HEK293T (cell line): ENCODE measurements around the gene CD99.
A peak's percentile ranks its signal among the peaks of the same experiment; 100 is the strongest.

Source experiments
- CTCF ChIA-PET: fragments of 350-600 bp; formaldehyde crosslinking; extraction: SDS; loops from one replicate; lab custom pipeline; 2021; ENCODE audit warnings: antibody characterized with exemption, inconsistent platforms; lab: Yijun Ruan, JAX
- POLR2A ChIA-PET: fragments of 350-600 bp; formaldehyde crosslinking; extraction: SDS; loops from one replicate; lab custom pipeline; 2020; ENCODE audit warnings: antibody characterized with exemption, inconsistent platforms; lab: Yijun Ruan, JAX
- DNase-seq: peaks from one replicate; pipeline ENCODE4 v3.0.0; 2012; ENCODE audit warnings: mixed read lengths; ENCODE audit errors: extremely low spot score
- ARNT ChIP-seq: fragments of 450-650 bp; IDR thresholded peaks from 2 replicates; pipeline ENCODE4 v1.6.1; 2017; ENCODE audit warnings: mild to moderate bottlenecking
- BHLHE40 ChIP-seq: fragments of 450-650 bp; IDR thresholded peaks from 2 replicates; pipeline ENCODE4 v1.6.1; 2016; ENCODE audit warnings: mild to moderate bottlenecking, moderate library complexity, borderline replicate concordance
- CTBP1 ChIP-seq: fragments of 450-650 bp; IDR thresholded peaks from 2 replicates; pipeline ENCODE4 v1.6.1; 2016; ENCODE audit warnings: borderline replicate concordance
- ELF4 ChIP-seq: fragments of 450-650 bp; IDR thresholded peaks from 2 replicates; pipeline ENCODE4 v1.6.1; 2017; ENCODE audit warnings: antibody characterized with exemption
- FOXA1 ChIP-seq: fragments of 450-650 bp; IDR thresholded peaks from 2 replicates; pipeline ENCODE4 v1.6.1; 2016; ENCODE audit warnings: mild to moderate bottlenecking
- FOXK2 ChIP-seq: fragments of 450-650 bp; IDR thresholded peaks from 2 replicates; pipeline ENCODE4 v1.6.1; 2016; ENCODE audit warnings: mild to moderate bottlenecking
- FOXM1 ChIP-seq: fragments of 450-650 bp; IDR thresholded peaks from 2 replicates; pipeline ENCODE4 v1.6.1; 2017; ENCODE audit warnings: mild to moderate bottlenecking, borderline replicate concordance
- HDGF ChIP-seq: fragments of 450-650 bp; IDR thresholded peaks from 2 replicates; pipeline ENCODE4 v1.6.1; 2017; ENCODE audit warnings: antibody characterized with exemption, borderline replicate concordance
- L3MBTL2 ChIP-seq: fragments of 450-650 bp; conservative IDR thresholded peaks from 2 replicates; pipeline ENCODE4 v1.6.1; 2016; ENCODE audit warnings: mild to moderate bottlenecking
- LEF1 ChIP-seq: fragments of 450-650 bp; IDR thresholded peaks from 2 replicates; pipeline ENCODE4 v1.6.1; 2017; ENCODE audit warnings: mild to moderate bottlenecking, borderline replicate concordance
- NFRKB ChIP-seq: fragments of 450-650 bp; IDR thresholded peaks from 2 replicates; pipeline ENCODE4 v1.6.1; 2016; ENCODE audit warnings: mild to moderate bottlenecking, moderate library complexity
- SP1 ChIP-seq: fragments of 450-650 bp; IDR thresholded peaks from 2 replicates; pipeline ENCODE4 v1.6.1; 2017
- SUZ12 ChIP-seq: fragments of 450-650 bp; IDR thresholded peaks from 2 replicates; pipeline ENCODE4 v1.6.1; 2016; ENCODE audit warnings: mild to moderate bottlenecking
- TARDBP ChIP-seq: fragments of 450-650 bp; IDR thresholded peaks from 2 replicates; pipeline ENCODE4 v1.6.1; 2016
- ZNF384 ChIP-seq: fragments of 450-650 bp; IDR thresholded peaks from 2 replicates; pipeline ENCODE4 v1.6.1; 2016
- TF ChIP-seq, protein P1 (sequence below): fragments of 450-650 bp; IDR thresholded peaks from 2 replicates; pipeline ENCODE4 v1.6.1; 2016

The CD99 gene

DNA sequence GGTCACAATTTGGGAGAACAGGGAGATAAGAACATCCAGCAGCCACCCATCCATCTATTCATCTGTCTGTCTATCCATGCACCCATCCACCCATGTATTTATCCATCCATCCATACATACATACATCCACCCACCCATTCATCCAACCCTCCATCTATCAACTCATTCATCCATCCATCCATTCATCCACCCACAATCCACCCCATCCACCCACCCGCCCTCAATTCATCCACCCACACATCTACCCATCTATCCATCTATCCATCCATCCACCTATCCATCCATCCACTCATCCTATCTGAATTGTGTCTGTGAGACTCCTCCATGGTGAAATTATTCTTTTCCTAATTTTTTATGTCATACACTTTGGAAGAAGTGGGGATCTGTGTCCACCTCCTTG lies 6.8 kb upstream of the CD99 start:
- CTCF ChIA-PET, result no interaction called here
- TF ChIP-seq SP1 (no peak), L3MBTL2 (no peak), TARDBP (no peak), FOXM1 (no peak), FOXA1 (no peak), BHLHE40 (no peak), ARNT (no peak), SUZ12 (no peak), NFRKB (no peak), LEF1 (no peak), HDGF (no peak), ZNF384 (no peak), FOXK2 (no peak), ELF4 (no peak), CTBP1 (no peak)
- TF ChIP-seq, protein P1, sequence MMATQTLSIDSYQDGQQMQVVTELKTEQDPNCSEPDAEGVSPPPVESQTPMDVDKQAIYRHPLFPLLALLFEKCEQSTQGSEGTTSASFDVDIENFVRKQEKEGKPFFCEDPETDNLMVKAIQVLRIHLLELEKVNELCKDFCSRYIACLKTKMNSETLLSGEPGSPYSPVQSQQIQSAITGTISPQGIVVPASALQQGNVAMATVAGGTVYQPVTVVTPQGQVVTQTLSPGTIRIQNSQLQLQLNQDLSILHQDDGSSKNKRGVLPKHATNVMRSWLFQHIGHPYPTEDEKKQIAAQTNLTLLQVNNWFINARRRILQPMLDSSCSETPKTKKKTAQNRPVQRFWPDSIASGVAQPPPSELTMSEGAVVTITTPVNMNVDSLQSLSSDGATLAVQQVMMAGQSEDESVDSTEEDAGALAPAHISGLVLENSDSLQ, result no peak
- POLR2A ChIA-PET, result no interaction called here
- DNase-seq, result no peak

DNA sequence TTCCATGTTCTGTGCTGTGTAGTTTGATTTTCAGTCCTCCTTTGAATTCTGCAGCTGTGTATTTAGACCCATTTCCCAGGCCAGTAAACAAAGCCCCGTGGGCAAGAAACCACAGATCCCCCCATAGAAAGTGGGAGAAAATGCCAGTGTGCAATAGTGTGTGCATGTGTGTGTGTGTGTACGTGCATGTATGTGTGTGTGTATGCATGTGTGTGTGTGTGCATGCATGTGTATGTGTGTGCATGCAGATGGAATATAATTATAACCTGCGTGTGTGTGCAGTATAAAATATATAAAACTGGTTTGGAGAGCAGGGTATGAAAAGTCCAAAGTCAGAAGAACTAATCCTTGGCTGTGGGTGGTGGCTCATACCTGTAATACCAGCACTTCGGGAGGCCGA lies 5.2 kb upstream of the CD99 start:
- no peak for DNase-seq
- POLR2A ChIA-PET, result no interaction called here
- CTCF ChIA-PET, result no interaction called here
- no peak for TF ChIP-seq SUZ12
- no peak for TF ChIP-seq ZNF384
- TF ChIP-seq ELF4, result no peak
- TF ChIP-seq, protein P1, result no peak
- TF ChIP-seq TARDBP, result no peak
- no peak for TF ChIP-seq FOXA1
- no peak for TF ChIP-seq ARNT
- TF ChIP-seq FOXM1, result no peak
- TF ChIP-seq FOXK2, result no peak
- no peak for TF ChIP-seq HDGF

DNA sequence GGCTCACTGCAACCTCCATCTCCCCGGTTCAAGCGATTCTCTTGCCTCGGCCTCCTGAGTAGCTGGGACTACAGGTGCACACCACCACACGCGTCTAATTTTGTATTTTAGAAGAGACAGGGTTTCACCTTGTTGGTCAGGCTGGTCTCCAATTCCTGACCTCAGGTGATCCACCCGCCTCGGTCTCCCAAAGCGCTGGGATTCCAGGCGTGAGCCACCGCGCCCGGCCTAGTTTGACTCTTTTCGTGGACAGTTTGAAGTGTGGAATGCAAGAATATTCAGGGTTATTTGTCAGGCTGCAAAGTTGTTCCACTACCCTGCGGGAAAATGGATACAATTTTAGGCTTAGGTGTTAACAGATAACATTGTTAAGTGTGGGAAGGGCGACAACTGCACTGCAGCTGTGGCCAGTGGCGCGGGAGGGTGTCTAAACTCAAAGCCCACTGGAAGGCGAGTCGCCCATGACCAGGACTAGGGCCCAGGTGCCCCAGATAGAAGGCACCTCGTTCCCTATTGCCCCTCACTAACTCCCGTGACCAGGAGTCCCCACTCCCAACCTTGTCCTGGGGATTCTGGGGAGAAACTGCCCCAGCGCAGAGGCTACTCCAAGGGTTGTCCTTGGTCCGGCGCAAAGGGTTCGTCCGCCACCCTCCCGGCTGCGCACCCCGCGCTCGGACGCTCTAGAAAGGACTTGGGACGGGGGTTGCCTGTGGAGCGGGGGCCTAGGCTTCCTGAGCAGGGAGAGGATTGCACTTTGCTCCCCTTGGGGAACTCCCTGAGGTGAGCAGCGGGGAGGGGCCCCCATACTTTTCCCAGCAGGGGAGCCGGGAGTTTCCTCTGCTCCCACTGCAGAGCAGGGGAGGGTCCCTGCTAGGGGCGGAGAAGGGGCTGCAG lies 1.1 kb upstream of the CD99 start:
- ChIA-PET CTCF (no interaction called here), POLR2A (no interaction called here)
- no peak for TF ChIP-seq FOXA1
- no peak for TF ChIP-seq NFRKB
- no peak for TF ChIP-seq HDGF
- TF ChIP-seq L3MBTL2, result no peak
- no peak for TF ChIP-seq ARNT
- TF ChIP-seq, protein P1, result no peak
- no peak for TF ChIP-seq SUZ12
- TF ChIP-seq TARDBP, result no peak
- TF ChIP-seq CTBP1, result no peak
- TF ChIP-seq LEF1, result no peak
- no peak for TF ChIP-seq ELF4
- TF ChIP-seq ZNF384, result no peak
- TF ChIP-seq FOXM1, result no peak
- TF ChIP-seq BHLHE40, result no peak
- no peak for TF ChIP-seq SP1
- no peak for TF ChIP-seq FOXK2
- no peak for DNase-seq

DNA sequence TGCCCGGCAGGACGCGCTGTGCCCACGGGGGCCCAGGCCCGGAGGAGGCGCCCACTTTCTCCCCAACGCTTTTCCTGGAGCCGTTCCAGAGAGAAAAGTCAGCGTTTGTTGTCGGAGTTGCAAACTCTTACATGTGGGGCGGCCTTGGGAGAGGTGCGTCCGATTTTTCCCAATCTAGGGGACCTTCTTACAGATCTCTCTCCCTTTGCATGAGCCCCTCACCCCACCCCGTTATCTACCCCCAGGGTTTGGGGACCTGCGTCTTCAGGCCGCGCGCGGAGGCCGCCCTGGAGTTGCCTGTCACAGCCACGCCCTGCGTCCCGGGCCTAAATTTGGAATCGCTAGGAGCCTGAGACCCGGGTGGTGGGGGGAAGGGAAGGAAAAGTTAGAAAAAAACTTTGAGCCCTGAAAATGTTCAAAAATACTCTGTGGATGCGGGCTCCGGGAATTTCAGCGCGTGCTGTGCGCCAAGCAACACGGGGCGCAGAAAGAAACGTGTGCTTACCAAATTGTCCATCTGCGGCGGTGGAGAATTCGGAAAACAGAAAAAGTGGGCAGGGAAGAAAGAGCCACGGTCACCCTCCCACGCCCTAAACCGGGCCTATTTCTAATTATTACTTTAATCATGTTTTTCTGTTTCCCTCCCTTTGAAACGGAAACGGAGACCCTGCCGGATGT lies 587 bp downstream of the CD99 start:
- ChIA-PET CTCF (no interaction called here), POLR2A (no interaction called here)
- TF ChIP-seq ARNT (no peak), L3MBTL2 (peak; percentile 70; the same call in 1 of the 2 replicates), NFRKB (no peak), TARDBP (no peak), SP1 (no peak)
- DNase-seq, result no peak

DNA sequence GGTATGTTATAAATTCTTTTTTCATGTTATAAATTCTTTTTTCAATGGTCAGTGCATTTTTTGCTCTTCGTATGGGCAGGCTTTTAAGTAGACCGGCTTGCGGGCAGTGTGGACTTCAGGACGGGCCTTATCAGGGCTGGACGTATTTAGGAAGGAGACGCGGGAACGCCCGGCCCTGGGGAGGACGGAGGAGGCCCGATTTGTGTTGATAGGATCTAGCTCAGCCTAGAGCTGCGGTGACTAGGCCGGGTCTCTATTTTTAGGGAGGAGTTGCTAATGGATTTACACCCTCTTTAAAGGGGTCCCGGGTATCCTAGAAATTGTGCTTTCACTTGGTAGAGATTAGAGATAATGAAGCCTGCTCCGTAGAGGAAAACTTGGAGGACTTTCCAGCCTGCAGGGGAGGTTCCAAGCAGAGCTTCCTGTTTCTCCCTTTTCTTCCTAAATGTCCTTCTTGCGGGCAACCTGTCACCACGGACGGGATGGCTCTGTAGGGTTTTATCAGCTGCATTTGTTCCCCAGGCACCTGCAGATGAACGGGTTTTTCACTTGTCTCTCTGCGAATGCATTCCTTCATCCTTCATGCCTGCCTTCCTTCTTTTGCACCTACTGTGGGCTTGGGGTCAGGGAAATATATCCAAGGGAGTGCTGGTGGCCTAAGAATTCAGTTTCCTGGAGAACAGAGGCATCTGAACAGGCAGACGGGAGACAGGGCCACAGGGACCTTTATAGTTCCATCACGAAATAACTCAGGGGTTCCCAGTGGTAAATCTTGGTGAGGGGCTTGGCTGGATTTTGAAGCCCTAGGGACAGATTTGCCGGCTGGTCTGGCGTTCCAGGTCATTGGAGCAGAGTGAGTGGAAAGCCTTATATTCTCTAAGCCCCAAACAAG lies 1.4 kb downstream of the CD99 start:
- no peak for DNase-seq
- CTCF ChIA-PET, result no interaction called here
- TF ChIP-seq NFRKB, result no peak
- TF ChIP-seq, protein P1, result no peak
- TF ChIP-seq ELF4, result no peak
- TF ChIP-seq FOXK2, result no peak
- TF ChIP-seq BHLHE40, result no peak
- no peak for TF ChIP-seq LEF1
- no peak for TF ChIP-seq ARNT
- no peak for TF ChIP-seq HDGF
- TF ChIP-seq CTBP1, result no peak
- TF ChIP-seq ZNF384, result no peak
- no peak for TF ChIP-seq SUZ12
- no peak for TF ChIP-seq TARDBP
- TF ChIP-seq SP1, result no peak
- no peak for TF ChIP-seq FOXM1
- TF ChIP-seq FOXA1, result no peak
- TF ChIP-seq L3MBTL2, result no peak
- POLR2A ChIA-PET, result no interaction called here
